ENCODE measurements around the gene MRO. TPM values are rescaled to one million over a fixed set of nuclear protein-coding genes. Genes with fewer than 3 reads are reported as not detected.

The MRO gene
- polyA plus RNA-seq, 2 of the 4 experiments (the other 2 are of a cell fraction): 0.31 to 0.39 TPM

DNA sequence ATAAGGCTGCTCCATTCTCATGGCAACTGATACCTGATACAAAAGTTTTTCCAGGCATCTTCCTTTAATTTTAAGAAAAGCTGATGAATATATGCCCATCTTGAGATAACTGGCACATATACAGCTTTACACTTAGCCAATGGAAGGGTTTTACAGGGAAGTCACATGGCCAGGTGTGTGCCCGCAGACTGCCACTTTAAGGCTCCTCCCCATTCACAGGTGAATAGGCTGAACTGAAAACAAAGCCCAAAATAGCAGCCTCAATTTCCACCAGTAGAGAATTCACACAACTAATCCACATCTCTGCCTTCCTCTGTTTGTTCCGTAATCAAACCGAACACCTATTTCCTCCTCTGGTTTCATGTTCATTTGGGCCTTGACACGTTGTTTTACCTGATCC is 49.3 kb upstream of the MRO start:
- TF ChIP-seq RAD21 (conservative IDR thresholded peaks at IDR 0.05 in 1 of 2, IDR thresholded peaks at IDR 0.05 in 1 of 2) (no peak), ZC3H11A (IDR thresholded peaks at IDR 0.05) (no peak), NFE2L2 (conservative IDR thresholded peaks at IDR 0.05; ENCODE audit: low read length) (no peak), BHLHE40 (IDR thresholded peaks at IDR 0.05; ENCODE audit: low read depth, low read length) (no peak), POLR2A (IDR thresholded peaks at IDR 0.05; ENCODE audit: low read length) (no peak), MAZ (IDR thresholded peaks at IDR 0.05; ENCODE audit: borderline replicate concordance, low read depth, low read length) (no peak), GATA3 (IDR thresholded peaks at IDR 0.05; ENCODE audit: borderline replicate concordance) (no peak), HES2 (IDR thresholded peaks at IDR 0.05) (no peak), ZSCAN20 (CRISPR knock-in tag; IDR thresholded peaks at IDR 0.05) (no peak), E2F6 (IDR thresholded peaks at IDR 0.05; ENCODE audit: borderline replicate concordance, low read depth) (no peak)
- peak overlapping the region; percentile 66 to 81 for H3K27ac ChIP-seq
- no peak for ATAC-seq
- POLR2A ChIA-PET: interaction anchor here (2.7 kb wide), 1 partner anchor 10 kb away, joined by 28 read pairs; the partner anchor contains the start of gene ME2
- H3K4me3 ChIP-seq: no peak overlapping the region
- FAIRE-seq: no peak
- peaks cover 32% of the 10 kb centered on the region for H3K4me1 ChIP-seq
- CTCF ChIA-PET: interaction anchor here (0.9 to 1.7 kb wide), 3 partner anchors 10 to 49 kb away, joined by 4 to 7 read pairs (median 6); partner anchors contain the start of genes ME2 and MRO
- peak overlapping the region; percentile 57 for H3K4me2 ChIP-seq
- WGBS (ENCODE audit: missing lambda C conversion rate): 91% methylated on average over 4 of the region's 4 CpGs
- DNase-seq (ENCODE audit: low read depth in 1 of 2, low spot score in 1 of 2): no peak
- H3K9me3 ChIP-seq: no peaks in the 10 kb centered on the region

- H3K27ac ChIP-seq: no peak overlapping the region; a peak in 1 of 6 replicates
- CTCF ChIA-PET: interaction anchor here (0.7 to 1.9 kb wide), 12 partner anchors 10 to 233 kb away, joined by 3 to 18 read pairs (median 4); partner anchors contain the start of gene ME2
- FAIRE-seq (no peak), DNase-seq (ENCODE audit: low read depth in 1 of 2, low spot score in 1 of 2) (no peak), ATAC-seq (peak; percentile 52 to 79; a peak in 3 of 6 replicates)
- peaks cover 32% of the 10 kb centered on the region for H3K4me1 ChIP-seq
- no peaks in the 10 kb centered on the region for H3K9me3 ChIP-seq
- TF ChIP-seq SMC3 (IDR thresholded peaks at IDR 0.05): peak; percentile 59
- TF ChIP-seq, protein P1, sequence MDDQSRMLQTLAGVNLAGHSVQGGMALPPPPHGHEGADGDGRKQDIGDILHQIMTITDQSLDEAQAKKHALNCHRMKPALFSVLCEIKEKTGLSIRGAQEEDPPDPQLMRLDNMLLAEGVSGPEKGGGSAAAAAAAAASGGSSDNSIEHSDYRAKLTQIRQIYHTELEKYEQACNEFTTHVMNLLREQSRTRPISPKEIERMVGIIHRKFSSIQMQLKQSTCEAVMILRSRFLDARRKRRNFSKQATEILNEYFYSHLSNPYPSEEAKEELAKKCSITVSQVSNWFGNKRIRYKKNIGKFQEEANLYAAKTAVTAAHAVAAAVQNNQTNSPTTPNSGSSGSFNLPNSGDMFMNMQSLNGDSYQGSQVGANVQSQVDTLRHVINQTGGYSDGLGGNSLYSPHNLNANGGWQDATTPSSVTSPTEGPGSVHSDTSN (IDR thresholded peaks at IDR 0.05): no peak
- peak; percentile 58 to 60 for TF ChIP-seq RAD21 (conservative IDR thresholded peaks at IDR 0.05 in 1 of 2, IDR thresholded peaks at IDR 0.05 in 1 of 2)
- TF ChIP-seq, protein P2, sequence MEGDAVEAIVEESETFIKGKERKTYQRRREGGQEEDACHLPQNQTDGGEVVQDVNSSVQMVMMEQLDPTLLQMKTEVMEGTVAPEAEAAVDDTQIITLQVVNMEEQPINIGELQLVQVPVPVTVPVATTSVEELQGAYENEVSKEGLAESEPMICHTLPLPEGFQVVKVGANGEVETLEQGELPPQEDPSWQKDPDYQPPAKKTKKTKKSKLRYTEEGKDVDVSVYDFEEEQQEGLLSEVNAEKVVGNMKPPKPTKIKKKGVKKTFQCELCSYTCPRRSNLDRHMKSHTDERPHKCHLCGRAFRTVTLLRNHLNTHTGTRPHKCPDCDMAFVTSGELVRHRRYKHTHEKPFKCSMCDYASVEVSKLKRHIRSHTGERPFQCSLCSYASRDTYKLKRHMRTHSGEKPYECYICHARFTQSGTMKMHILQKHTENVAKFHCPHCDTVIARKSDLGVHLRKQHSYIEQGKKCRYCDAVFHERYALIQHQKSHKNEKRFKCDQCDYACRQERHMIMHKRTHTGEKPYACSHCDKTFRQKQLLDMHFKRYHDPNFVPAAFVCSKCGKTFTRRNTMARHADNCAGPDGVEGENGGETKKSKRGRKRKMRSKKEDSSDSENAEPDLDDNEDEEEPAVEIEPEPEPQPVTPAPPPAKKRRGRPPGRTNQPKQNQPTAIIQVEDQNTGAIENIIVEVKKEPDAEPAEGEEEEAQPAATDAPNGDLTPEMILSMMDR (IDR thresholded peaks at IDR 0.05): peak; percentile 35; the same call in 2 of the 3 replicates
- TF ChIP-seq HEYL (CRISPR knock-in tag; IDR thresholded peaks at IDR 0.05): no peak
- TF ChIP-seq MAX (IDR thresholded peaks at IDR 0.05): no peak
- no peak for TF ChIP-seq MYC (IDR thresholded peaks at IDR 0.05; ENCODE audit: borderline replicate concordance, low read length)
- POLR2A ChIA-PET: interaction anchor here (1.0 kb wide), 1 partner anchor 48 kb away, joined by 3 read pairs; no protein-coding TSS in a partner anchor
- no peak overlapping the region for H3K4me2 ChIP-seq
- no peak overlapping the region for H3K4me3 ChIP-seq
Measured at GRCh38 chr18:50866765-50867164, 46.9 kb upstream of the MRO start.

DNA sequence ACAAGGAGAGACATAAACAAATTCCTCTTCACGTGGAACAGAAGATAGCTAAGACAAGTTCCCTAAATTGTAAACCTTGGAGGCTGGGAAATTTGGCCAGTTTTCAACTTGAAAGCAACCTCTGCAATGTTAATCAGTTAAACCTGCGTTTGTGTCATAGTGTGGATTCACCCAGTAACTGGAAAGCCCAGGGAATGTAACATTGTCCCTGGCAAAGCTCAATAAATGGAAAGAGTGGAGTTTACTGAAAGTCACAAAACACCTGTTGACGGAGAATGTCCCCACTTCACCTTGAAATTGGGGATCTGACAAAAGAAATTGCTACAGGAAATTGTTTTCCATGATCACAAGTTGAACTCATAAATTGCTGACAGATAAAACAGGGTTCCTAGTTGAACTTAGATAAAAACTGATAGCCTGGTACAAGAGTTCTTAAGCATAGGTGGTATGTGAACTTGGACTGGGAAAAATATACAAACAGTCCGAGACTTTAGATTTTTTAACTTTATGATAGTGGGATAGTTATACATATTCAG is 44.1 kb upstream of the MRO start:
- peaks cover 12% of the 10 kb centered on the region for H3K4me1 ChIP-seq
- no peak for TF ChIP-seq RARB (CRISPR knock-in tag; IDR thresholded peaks at IDR 0.05)
- no peak for TF ChIP-seq SMC3 (IDR thresholded peaks at IDR 0.05)
- TF ChIP-seq HDAC2 (IDR thresholded peaks at IDR 0.05): no peak
- TF ChIP-seq, protein P1 (IDR thresholded peaks at IDR 0.05): no peak
- no peak for TF ChIP-seq NR3C1 (IDR thresholded peaks at IDR 0.05)
- no peak for TF ChIP-seq EHF (CRISPR knock-in tag; IDR thresholded peaks at IDR 0.05)
- TF ChIP-seq FOSL2 (IDR thresholded peaks at IDR 0.05): no peak
- TF ChIP-seq FOSL2 (CRISPR knock-in tag; IDR thresholded peaks at IDR 0.05): no peak
- no peak for TF ChIP-seq MYC (IDR thresholded peaks at IDR 0.05; ENCODE audit: borderline replicate concordance, low read length)
- ATAC-seq (no peak), FAIRE-seq (no peak), DNase-seq (ENCODE audit: low read depth in 1 of 2, low spot score in 1 of 2) (no peak)
- 53% methylated on average over 4 of the region's 4 CpGs for WGBS (ENCODE audit: missing lambda C conversion rate)
- ChIA-PET POLR2A (no interaction called here), CTCF (interaction anchor here (6.1 kb wide), 1 partner anchor 44 kb away, joined by 30 read pairs; the partner anchor contains the start of gene MRO)
- H3K4me2 ChIP-seq: no peak overlapping the region
- no peak overlapping the region for H3K4me3 ChIP-seq
- H3K27ac ChIP-seq: 0 out of 6 replicates have a peak overlapping the region, but pooled peaks of 1 of the 2 experiments have one; percentile 24
- H3K9me3 ChIP-seq: no peaks in the 10 kb centered on the region

All from A549 (cell line).